IMR-90 (cell line): Measurements from ENCODE around the gene UCHL1. TPM values are rescaled to one million over a fixed set of nuclear protein-coding genes. Genes with fewer than 3 reads are reported as not detected.

Source experiments
- ATAC-seq: fragments of 200-7000 bp; cut with Tn5 transposase; 2 replicates; pipeline ENCODE4 v1.9.1; 2020; ENCODE audit warnings: low read depth, mild to moderate bottlenecking, moderate library complexity
- BruUV-seq: library from RNA; stranded (reverse); fragments of 400-500 nt; replicated peaks from 2 replicates; lab custom pipeline; 2021; lab: Mats Ljungman, UMichigan
- CTCF ChIA-PET: fragments of 300-600 bp; formaldehyde crosslinking; extraction: SDS; loops from one replicate; lab custom pipeline; 2021; ENCODE audit warnings: antibody characterized with exemption; lab: Yijun Ruan, JAX
- POLR2A ChIA-PET: fragments of 300-600 bp; sonication (Branson Sonifier 250); formaldehyde crosslinking; loops from one replicate; lab custom pipeline; 2022; ENCODE audit warnings: antibody characterized with exemption; ENCODE audit not compliant: unreplicated experiment; lab: Charles Lee
- DNase-seq: peaks from one replicate; pipeline ENCODE4 v3.0.0; 2013
- H2AFZ ChIP-seq: replicated peaks from 2 replicates; pipeline ENCODE3; 2013; ENCODE audit warnings: low read length, mild to moderate bottlenecking; ENCODE audit not compliant: poor library complexity
- H2AK5ac ChIP-seq: 2 replicates; pipeline ENCODE4 v1.6.1; 2013; ENCODE audit warnings: low read depth, low read length, inconsistent platforms
- H2AK9ac ChIP-seq: replicated peaks from 2 replicates; pipeline ENCODE3; 2013; ENCODE audit warnings: mild to moderate bottlenecking, low read depth, low read length, moderate library complexity; ENCODE audit not compliant: poor library complexity
- H2BK120ac ChIP-seq: 2 replicates; pipeline ENCODE4 v1.6.1; 2013; ENCODE audit warnings: low read depth, low read length, inconsistent platforms
- H2BK15ac ChIP-seq: 3 replicates; pipeline ENCODE4 v1.6.1; 2013; ENCODE audit warnings: low read depth, low read length, inconsistent platforms
- H2BK20ac ChIP-seq: 2 replicates; pipeline ENCODE4 v1.6.1; 2013; ENCODE audit warnings: low read depth, mild to moderate bottlenecking, inconsistent platforms, low read length, moderate library complexity
- H2BK5ac ChIP-seq: 2 replicates; pipeline ENCODE4 v1.6.1; 2013; ENCODE audit warnings: mild to moderate bottlenecking, low read depth, low read length, inconsistent platforms; ENCODE audit not compliant: poor library complexity, severe bottlenecking
- H3K14ac ChIP-seq: replicated peaks from 2 replicates; pipeline ENCODE4 v1.6.1; 2013; ENCODE audit warnings: low read depth, low read length, inconsistent platforms
- H3K18ac ChIP-seq: 2 replicates; pipeline ENCODE4 v1.6.1; 2013; ENCODE audit warnings: low read depth, low read length, control low read depth
- H3K23ac ChIP-seq: 2 replicates; pipeline ENCODE4 v1.6.1; 2013; ENCODE audit warnings: low read depth, low read length, inconsistent platforms
- H3K27ac ChIP-seq: 2 replicates; pipeline ENCODE4 v1.5.1; 2013; ENCODE audit warnings: mild to moderate bottlenecking, control low read depth, low read length; ENCODE audit not compliant: insufficient read depth
- H3K27me3 ChIP-seq: 2 replicates; pipeline ENCODE4 v1.6.1; 2013; ENCODE audit warnings: low read length; ENCODE audit not compliant: control insufficient read depth, insufficient read depth
- H3K36me3 ChIP-seq: 2 replicates; pipeline ENCODE4 v1.6.1; 2013; ENCODE audit warnings: low read length, mixed read lengths; ENCODE audit not compliant: control insufficient read depth, insufficient read depth
- H3K4ac ChIP-seq: 2 replicates; pipeline ENCODE4 v1.6.1; 2013; ENCODE audit warnings: low read depth, low read length, inconsistent platforms
- H3K4me1 ChIP-seq: 2 replicates; pipeline ENCODE4 v1.6.1; 2013; ENCODE audit warnings: low read length, mixed read lengths; ENCODE audit not compliant: control insufficient read depth, insufficient read depth
- H3K4me2 ChIP-seq: 2 replicates; pipeline ENCODE4 v1.6.1; 2013; ENCODE audit warnings: low read depth, mild to moderate bottlenecking, control low read depth, low read length, moderate library complexity
- H3K4me3 ChIP-seq: 2 replicates; pipeline ENCODE4 v1.5.1; 2013; ENCODE audit warnings: low read depth, mild to moderate bottlenecking, control low read depth, low read length, moderate library complexity; ENCODE audit not compliant: insufficient read depth
- H3K56ac ChIP-seq: 2 replicates; pipeline ENCODE4 v1.6.1; 2013; ENCODE audit warnings: low read length, inconsistent platforms; ENCODE audit not compliant: insufficient read depth; ENCODE audit errors: extremely low read depth
- H3K79me1 ChIP-seq, 2 experiments: 2 replicates each; pipeline ENCODE4 v1.6.1; 2013; ENCODE audit warnings: low read length in 2 of 2, inconsistent platforms in 1 of 2, low read depth in 1 of 2
- H3K9ac ChIP-seq: 2 replicates; pipeline ENCODE4 v1.6.1; 2013; ENCODE audit warnings: low read depth, low read length, control low read depth
- H3K9me1 ChIP-seq: 2 replicates; pipeline ENCODE4 v1.6.1; 2013; ENCODE audit warnings: low read length, inconsistent platforms; ENCODE audit not compliant: insufficient read depth
- H3K9me3 ChIP-seq: 2 replicates; pipeline ENCODE4 v1.6.1; 2013; ENCODE audit warnings: low read length; ENCODE audit not compliant: control insufficient read depth, insufficient read depth
- H4K20me1 ChIP-seq: 2 replicates; pipeline ENCODE4 v1.6.1; 2013; ENCODE audit warnings: low read length, inconsistent platforms; ENCODE audit not compliant: insufficient read depth
- H4K5ac ChIP-seq: 2 replicates; pipeline ENCODE4 v1.6.1; 2013; ENCODE audit warnings: mild to moderate bottlenecking, low read depth, low read length, control low read depth
- H4K8ac ChIP-seq, 2 experiments: 2 replicates each; pipeline ENCODE4 v1.6.1; 2013; ENCODE audit warnings: low read depth in 2 of 2, low read length in 2 of 2, control low read depth in 1 of 2, inconsistent platforms in 1 of 2
- H4K91ac ChIP-seq: 2 replicates; pipeline ENCODE4 v1.6.1; 2013; ENCODE audit warnings: low read depth, low read length, inconsistent platforms; ENCODE audit not compliant: insufficient read depth
- BHLHE40 ChIP-seq: fragments of 150-350 bp; IDR thresholded peaks from 2 replicates; pipeline ENCODE4 v1.6.1; 2016; ENCODE audit warnings: mild to moderate bottlenecking, low read depth, low read length
- CHD1 ChIP-seq: IDR thresholded peaks from 2 replicates; pipeline ENCODE4 v1.6.1; 2012; ENCODE audit warnings: low read depth, low read length, improper control_type of control experiment
- FOS ChIP-seq: fragments of 150-350 bp; IDR thresholded peaks from 2 replicates; pipeline ENCODE4 v1.6.1; 2016; ENCODE audit warnings: low read depth, low read length
- MAFK ChIP-seq: IDR thresholded peaks from 2 replicates; pipeline ENCODE4 v1.6.1; 2012; ENCODE audit warnings: low read depth, low read length, improper control_type of control experiment
- MAZ ChIP-seq: IDR thresholded peaks from 2 replicates; pipeline ENCODE4 v1.6.1; 2012; ENCODE audit warnings: low read depth, mild to moderate bottlenecking, low read length, improper control_type of control experiment, moderate library complexity, borderline replicate concordance
- MXI1 ChIP-seq: IDR thresholded peaks from 2 replicates; pipeline ENCODE4 v1.6.1; 2012; ENCODE audit warnings: low read depth, mild to moderate bottlenecking, low read length, moderate library complexity, borderline replicate concordance
- NFE2L2 ChIP-seq: fragments of 150-350 bp; IDR thresholded peaks from 2 replicates; pipeline ENCODE4 v1.6.1; 2016; ENCODE audit warnings: low read depth, mild to moderate bottlenecking, low read length
- RAD21 ChIP-seq: IDR thresholded peaks from 2 replicates; pipeline ENCODE4 v1.6.1; 2012; ENCODE audit warnings: low read length, improper control_type of control experiment
- RCOR1 ChIP-seq: IDR thresholded peaks from 2 replicates; pipeline ENCODE4 v1.6.1; 2012; ENCODE audit warnings: mild to moderate bottlenecking, low read length, improper control_type of control experiment; ENCODE audit not compliant: insufficient replicate concordance
- RFX5 ChIP-seq: IDR thresholded peaks from 2 replicates; pipeline ENCODE4 v1.8.0; 2012; ENCODE audit warnings: low read depth, mild to moderate bottlenecking, low read length, moderate library complexity
- SMC3 ChIP-seq: fragments of 150-350 bp; IDR thresholded peaks from 2 replicates; pipeline ENCODE4 v1.6.1; 2016; ENCODE audit warnings: low read depth, mild to moderate bottlenecking, antibody characterized with exemption, low read length, moderate library complexity
- WGBS, 2 experiments: methylation state at CpG; one replicate each; pipeline versions ENCODE4 v1.1.5 to v1.1.7; 2013; ENCODE audit warnings: missing lambda C conversion rate in 2 of 2; ENCODE audit not compliant: insufficient read length in 1 of 2; ENCODE audit errors: extremely low coverage in 2 of 2; 5-methylcytosine and 5-hydroxymethylcytosine counted together
- dilution Hi-C: fragments of 300-500 bp; cut with HindIII; formaldehyde crosslinking; loops from one replicate; pipeline ENCODE4 v1.14.3; 2018; ENCODE audit warnings: low sequenced_read_pairs; ENCODE audit not compliant: unreplicated experiment
- in situ Hi-C: fragments of 300-500 bp; cut with MboI; formaldehyde crosslinking; loops from 3 replicates; pipeline ENCODE4 v1.14.3; 2019; ENCODE audit warnings: low sequenced_read_pairs, inconsistent platforms, mixed read lengths
- intact Hi-C: fragments of 100-400 bp; cut with micrococcal nuclease; formaldehyde crosslinking; loops from 2 replicates; pipeline ENCODE4 v1.10.0; 2022
- polyA plus RNA-seq, 3 experiments: library from polyadenylated mRNA; depleted of rRNA; stranded (reverse); fragments of >200 nt; gene quantifications; 2 replicates each; pipeline ENCODE4 v1.2.3, GENCODE V29; 2012; ENCODE audit warnings: low replicate concordance in 1 of 3
- total RNA-seq: library from RNA; depleted of rRNA; stranded (reverse); fragments of >200 nt; gene quantifications from 2 replicates; pipeline ENCODE4 v1.2.3, GENCODE V29; 2012
- TF ChIP-seq, protein P1 (sequence below): fragments of 150-350 bp; IDR thresholded peaks from 2 replicates; pipeline ENCODE4 v1.6.1; 2016; ENCODE audit warnings: low read depth, mild to moderate bottlenecking, low read length, moderate library complexity, borderline replicate concordance
- TF ChIP-seq, protein P2 (sequence below): fragments of 150-350 bp; IDR thresholded peaks from 2 replicates; pipeline ENCODE4 v1.6.1; 2017; ENCODE audit warnings: mild to moderate bottlenecking, antibody characterized with exemption, low read length, low read depth
- TF ChIP-seq, protein P3 (sequence below): conservative IDR thresholded peaks from 2 replicates; pipeline ENCODE4 v1.5.1; 2012; ENCODE audit warnings: mild to moderate bottlenecking, low read depth, low read length, improper control_type of control experiment

UCHL1 gene
- total and polyA plus RNA-seq, 2 of the 4 experiments (the other 2 are of a cell fraction), result 972 to 2,118 TPM

DNA sequence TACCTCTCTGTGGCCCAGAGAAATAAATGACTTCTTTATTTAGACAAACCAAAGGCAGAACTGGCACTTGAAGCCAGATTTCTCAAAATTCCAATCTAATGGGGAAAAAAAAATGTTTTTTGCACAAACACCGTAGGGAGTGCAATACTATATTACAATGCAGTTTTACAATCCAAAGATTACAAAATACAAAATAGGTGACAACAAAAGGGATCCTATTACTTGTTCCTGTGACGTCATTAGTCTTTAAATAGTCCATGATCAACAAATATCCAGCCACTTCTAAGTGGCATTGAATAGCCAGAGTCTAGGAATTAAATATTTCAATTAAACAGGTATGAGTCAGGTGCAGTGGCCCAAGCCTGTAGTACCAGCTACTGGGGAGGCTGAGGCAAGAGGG, 39.4 kb upstream of the UCHL1 start:
- no peak overlapping the region for H3K9ac ChIP-seq
- H3K79me1 ChIP-seq, result peaks cover 6 to 12% of the 10 kb centered on the region in 2 experiments; a peak in 3 of 4 replicates
- H2BK5ac ChIP-seq, result no peak overlapping the region
- peaks cover 2% of the 10 kb centered on the region; the same call in 1 of the 2 replicates for H3K4me1 ChIP-seq
- peak overlapping the region; percentile 66 to 87; a peak in 2 of 4 replicates for H4K8ac ChIP-seq
- ATAC-seq, result no peak
- H3K4me3 ChIP-seq, result no peak overlapping the region
- POLR2A ChIA-PET, result no interaction called here
- dilution Hi-C loops, result no loop called here
- no peak overlapping the region for H3K14ac ChIP-seq
- no peak overlapping the region for H4K5ac ChIP-seq
- H3K18ac ChIP-seq, result no peak overlapping the region
- H2BK15ac ChIP-seq, result no peak overlapping the region
- H4K20me1 ChIP-seq, result no peaks in the 10 kb centered on the region
- no peak for DNase-seq
- H3K56ac ChIP-seq, result no peak overlapping the region
- no peak overlapping the region for H3K4ac ChIP-seq
- H2AK9ac ChIP-seq, result no peak overlapping the region
- H2AFZ ChIP-seq, result no peak overlapping the region
- CTCF ChIA-PET, result interaction anchor here (1.2 to 1.6 kb wide), 2 partner anchors 219 to 291 kb away, joined by 3 to 4 read pairs; no protein-coding TSS in a partner anchor
- TF ChIP-seq, protein P1, sequence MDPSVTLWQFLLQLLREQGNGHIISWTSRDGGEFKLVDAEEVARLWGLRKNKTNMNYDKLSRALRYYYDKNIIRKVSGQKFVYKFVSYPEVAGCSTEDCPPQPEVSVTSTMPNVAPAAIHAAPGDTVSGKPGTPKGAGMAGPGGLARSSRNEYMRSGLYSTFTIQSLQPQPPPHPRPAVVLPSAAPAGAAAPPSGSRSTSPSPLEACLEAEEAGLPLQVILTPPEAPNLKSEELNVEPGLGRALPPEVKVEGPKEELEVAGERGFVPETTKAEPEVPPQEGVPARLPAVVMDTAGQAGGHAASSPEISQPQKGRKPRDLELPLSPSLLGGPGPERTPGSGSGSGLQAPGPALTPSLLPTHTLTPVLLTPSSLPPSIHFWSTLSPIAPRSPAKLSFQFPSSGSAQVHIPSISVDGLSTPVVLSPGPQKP, result no peak
- TF ChIP-seq SMC3, result no peak
- no peak for TF ChIP-seq CHD1
- TF ChIP-seq MAZ, result no peak
- TF ChIP-seq, protein P2, sequence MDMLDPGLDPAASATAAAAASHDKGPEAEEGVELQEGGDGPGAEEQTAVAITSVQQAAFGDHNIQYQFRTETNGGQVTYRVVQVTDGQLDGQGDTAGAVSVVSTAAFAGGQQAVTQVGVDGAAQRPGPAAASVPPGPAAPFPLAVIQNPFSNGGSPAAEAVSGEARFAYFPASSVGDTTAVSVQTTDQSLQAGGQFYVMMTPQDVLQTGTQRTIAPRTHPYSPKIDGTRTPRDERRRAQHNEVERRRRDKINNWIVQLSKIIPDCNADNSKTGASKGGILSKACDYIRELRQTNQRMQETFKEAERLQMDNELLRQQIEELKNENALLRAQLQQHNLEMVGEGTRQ, result no peak
- no peak for TF ChIP-seq RCOR1
- TF ChIP-seq, protein P3, sequence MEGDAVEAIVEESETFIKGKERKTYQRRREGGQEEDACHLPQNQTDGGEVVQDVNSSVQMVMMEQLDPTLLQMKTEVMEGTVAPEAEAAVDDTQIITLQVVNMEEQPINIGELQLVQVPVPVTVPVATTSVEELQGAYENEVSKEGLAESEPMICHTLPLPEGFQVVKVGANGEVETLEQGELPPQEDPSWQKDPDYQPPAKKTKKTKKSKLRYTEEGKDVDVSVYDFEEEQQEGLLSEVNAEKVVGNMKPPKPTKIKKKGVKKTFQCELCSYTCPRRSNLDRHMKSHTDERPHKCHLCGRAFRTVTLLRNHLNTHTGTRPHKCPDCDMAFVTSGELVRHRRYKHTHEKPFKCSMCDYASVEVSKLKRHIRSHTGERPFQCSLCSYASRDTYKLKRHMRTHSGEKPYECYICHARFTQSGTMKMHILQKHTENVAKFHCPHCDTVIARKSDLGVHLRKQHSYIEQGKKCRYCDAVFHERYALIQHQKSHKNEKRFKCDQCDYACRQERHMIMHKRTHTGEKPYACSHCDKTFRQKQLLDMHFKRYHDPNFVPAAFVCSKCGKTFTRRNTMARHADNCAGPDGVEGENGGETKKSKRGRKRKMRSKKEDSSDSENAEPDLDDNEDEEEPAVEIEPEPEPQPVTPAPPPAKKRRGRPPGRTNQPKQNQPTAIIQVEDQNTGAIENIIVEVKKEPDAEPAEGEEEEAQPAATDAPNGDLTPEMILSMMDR, result no peak
- no peak for TF ChIP-seq MAFK
- TF ChIP-seq FOS, result no peak
- no peak for TF ChIP-seq NFE2L2
- no peak for TF ChIP-seq MXI1
- no peak for TF ChIP-seq BHLHE40
- TF ChIP-seq RAD21, result no peak
- TF ChIP-seq RFX5, result no peak
- H2BK20ac ChIP-seq, result no peak overlapping the region
- no peak overlapping the region for H3K4me2 ChIP-seq
- no peak overlapping the region for H3K27ac ChIP-seq
- H2AK5ac ChIP-seq, result no peak overlapping the region
- no CpG with 5 or more reads among the region's 2 CpGs for WGBS, 2 experiments
- H2BK120ac ChIP-seq, result no peak overlapping the region
- H3K9me1 ChIP-seq, result no peaks in the 10 kb centered on the region; the same call in 1 of the 2 replicates
- no peak overlapping the region for H3K23ac ChIP-seq
- intact Hi-C loops, result no loop called here
- no peaks in the 10 kb centered on the region for H3K36me3 ChIP-seq
- in situ Hi-C loops, result loop anchor here (5.0 kb wide), 2 partner anchors 240 to 295 kb away; no protein-coding TSS in a partner anchor
- no TSS peak for BruUV-seq
- peaks cover 2% of the 10 kb centered on the region; the same call in 1 of the 2 replicates for H3K27me3 ChIP-seq
- H3K9me3 ChIP-seq, result no peaks in the 10 kb centered on the region
- H4K91ac ChIP-seq, result no peak overlapping the region
